Measurements from ENCODE around the gene PNKD.

PNKD gene

DNA sequence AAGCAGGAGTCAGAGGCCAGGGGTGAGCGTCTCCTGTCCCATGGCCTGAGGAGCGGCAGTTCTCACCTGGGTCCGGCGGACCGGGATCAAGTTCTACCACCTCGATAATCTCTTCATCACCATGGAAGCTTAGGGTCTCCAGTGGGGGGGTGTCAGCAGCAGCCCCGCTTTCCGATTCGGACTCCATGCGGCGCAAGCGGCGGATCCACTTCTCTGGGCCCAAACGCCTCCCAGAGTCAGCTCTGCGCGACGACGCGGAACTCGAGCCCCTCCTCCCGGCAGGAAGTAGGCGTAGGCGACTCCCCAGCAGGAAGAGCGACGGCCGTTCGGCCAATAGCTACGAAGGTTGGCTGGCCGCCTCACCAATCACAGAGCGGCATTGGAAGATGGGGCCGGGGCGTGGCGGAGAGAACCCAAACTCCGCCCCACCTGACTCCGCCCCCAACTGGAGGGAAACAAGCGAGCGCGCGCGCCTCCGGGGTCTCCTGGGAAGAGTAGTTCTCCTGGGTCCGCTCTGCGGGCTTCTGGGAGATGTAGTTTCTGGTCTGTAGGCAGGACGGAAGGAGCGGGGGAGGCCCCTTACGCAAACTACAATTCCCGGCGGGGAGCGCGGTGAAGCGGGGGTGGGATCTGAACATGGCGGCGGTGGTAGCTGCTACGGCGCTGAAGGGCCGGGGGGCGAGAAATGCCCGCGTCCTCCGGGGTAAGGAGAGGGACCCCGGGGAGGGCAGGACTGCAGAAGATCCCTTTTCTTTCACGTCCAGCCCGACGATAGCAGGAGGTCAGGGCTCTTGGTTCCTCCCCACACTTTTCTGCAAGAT is at the start of gene PNKD, which contains the start of gene AAMP:
TSS of gene PNKD (plus strand) at position 620 of the 821 bp plus-strand sequence. CDS start at position 637, 17 bp downstream.
TSS of gene AAMP (minus strand) at position 238 of the 821 bp plus-strand sequence. CDS start at position 187, 51 bp downstream.
- peak; percentile 97 for DNase-seq

- no peak for DNase-seq
Measured at GRCh38 chr2:218221000-218221399, 49.3 kb upstream of the PNKD start.

DNA sequence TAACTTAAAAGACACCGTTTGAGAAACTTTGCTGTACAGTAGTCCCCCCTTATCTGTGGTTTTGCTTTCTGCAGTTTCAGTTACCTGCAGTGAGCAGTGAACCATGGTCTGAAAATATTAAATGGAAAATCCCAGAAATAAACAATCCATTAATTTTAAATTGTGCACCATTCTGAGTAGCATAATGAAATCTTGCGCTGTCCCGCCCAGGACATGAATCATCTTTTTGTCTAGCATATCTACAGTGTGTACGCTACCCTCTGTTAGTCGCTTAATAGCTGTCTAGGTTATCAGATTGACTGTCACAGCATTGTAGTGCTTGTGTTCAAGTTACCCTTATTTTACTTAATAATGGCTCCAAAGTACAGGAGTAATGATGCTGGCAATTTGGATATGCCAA is 47.3 kb upstream of the PNKD start:
- DNase-seq: no peak

DNA sequence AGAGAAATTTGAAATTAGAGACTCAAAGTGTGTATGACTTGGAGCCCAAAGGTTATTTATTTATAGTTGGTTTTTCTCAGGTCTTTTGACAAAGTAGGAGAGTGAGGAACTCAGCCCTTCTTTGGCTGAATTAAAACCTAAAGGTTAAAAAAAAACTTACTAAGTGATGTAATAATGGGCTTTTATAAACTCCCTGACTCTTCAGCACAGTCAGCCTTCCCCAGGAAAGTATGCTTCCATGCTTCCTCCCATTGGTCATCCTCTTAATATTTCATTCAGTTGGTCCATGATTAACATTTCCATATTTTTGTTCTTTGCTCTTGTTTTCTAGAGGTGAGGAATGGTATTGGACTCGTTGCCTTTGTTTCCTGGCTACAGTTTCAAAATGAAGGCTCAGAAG is 46.1 kb upstream of the PNKD start:
- DNase-seq: no peak

- no peak for DNase-seq
Measured at GRCh38 chr2:218226903-218227302, 43.4 kb upstream of the PNKD start.

DNA sequence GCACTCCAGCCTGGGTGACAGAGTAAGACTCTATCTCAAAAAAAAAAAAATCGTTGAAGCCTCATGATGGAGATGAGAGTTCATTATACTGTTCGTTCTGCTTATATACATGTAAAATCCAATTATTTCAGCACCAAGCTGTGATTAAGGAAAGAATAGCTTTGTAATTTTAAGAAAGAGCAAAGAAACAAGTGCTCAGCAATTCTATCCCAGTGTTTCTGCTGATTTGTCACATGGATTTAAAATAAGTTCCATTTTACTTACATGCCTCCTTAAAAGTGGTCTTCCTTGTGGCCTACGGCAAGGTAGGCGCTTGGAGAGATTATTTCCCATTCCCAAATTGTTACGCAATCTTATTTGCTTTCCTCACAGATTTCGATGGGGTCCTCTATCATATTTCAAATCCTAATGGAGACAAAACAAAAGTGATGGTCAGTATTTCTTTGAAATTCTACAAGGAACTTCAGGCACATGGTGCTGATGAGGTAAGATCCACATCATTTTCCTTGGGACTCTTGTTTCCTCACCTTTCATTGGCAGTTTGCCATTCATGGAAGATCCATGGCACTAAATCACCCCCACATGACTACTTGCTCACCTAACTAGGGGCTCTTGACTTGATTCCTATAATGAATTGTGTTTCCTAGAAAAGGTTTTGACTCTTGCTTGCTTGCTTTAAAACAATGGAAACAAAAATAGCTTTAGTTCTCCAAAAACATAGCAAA is 41.8 kb upstream of the PNKD start:
- no peak for DNase-seq

DNA sequence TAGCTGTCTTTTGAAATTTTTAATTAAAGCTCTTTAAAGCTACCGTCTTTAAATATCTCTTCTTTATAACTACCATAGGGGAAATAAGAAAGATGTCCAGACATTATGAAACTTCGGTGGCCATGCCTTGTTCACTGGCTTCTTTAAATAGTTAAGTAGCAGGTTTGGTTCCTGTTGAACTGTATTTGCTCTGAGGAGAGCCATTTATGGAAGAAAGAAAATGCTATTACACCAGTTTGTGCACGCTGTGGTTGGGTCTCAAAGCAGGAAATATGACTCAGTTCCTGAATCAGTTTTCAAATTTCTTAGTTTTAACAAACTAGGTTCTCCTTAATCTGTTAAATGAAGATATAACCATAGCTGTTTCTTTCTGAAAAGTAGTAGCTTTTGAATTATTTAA is 41.1 kb upstream of the PNKD start:
- DNase-seq: no peak

DNA sequence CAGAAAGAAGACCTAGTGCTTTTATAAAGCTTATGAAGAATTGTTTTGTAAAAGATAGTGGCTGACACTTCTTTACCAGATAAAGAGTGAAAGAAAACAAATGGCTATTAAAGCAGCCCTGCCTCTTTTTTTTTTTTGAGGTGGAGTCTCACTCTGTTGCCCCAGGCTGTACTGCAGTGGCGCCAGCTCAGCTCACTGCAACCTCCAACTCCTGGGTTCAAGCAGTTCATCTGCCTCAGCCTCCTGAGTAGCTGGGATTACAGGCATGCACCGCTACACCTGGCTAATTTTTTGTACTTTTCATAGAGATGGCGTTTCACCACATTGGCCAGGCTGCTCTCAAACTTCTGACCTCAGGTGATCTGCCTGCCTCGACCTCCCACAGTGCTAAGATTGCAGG is 40.5 kb upstream of the PNKD start:
- DNase-seq: no peak

DNA sequence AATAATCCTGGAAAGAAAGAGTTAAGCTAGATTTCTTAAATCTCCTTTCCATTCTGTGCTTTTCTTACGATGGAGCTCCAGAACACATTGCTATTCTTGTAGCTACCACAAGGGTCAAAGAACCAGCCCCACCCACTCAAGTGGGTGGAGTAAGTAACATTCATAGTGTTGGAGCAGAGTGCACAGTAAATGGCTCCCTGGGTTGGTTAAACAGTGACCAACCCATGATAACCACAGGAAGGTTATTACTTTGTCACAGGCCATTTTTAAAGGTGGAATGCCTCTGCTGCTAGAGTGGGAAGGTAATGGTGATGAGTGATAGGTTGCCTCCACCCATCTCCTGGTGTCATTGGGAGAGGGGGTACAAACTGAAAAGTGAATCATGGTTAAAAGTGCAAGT is 39.4 kb upstream of the PNKD start:
- DNase-seq: no peak

DNA sequence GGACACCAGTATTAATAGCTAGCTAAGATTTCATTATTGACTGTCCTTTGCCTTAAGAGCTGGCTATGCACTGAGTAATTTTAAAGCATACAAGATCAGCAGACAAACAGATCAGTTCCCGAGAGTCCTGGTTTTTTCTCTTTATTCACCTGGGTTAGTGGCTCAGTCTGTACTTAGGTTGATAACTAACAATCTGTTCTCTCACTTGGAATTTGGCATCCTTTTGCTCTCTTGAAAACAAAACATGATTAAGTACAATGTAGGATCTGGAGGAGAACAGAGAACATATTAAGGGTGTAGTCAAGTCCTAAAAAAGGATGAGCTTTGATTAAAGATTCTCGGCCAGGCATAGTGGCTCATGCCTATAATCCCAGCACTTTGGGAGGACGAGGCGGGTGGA is 36.8 kb upstream of the PNKD start:
- no peak for DNase-seq

GRCh38 chr2:218234521-218234920 is 35.8 kb upstream of the PNKD start:
- no peak for DNase-seq

GRCh38 chr2:218235017-218235416 is 35.3 kb upstream of the PNKD start:
- no peak for DNase-seq

DNA sequence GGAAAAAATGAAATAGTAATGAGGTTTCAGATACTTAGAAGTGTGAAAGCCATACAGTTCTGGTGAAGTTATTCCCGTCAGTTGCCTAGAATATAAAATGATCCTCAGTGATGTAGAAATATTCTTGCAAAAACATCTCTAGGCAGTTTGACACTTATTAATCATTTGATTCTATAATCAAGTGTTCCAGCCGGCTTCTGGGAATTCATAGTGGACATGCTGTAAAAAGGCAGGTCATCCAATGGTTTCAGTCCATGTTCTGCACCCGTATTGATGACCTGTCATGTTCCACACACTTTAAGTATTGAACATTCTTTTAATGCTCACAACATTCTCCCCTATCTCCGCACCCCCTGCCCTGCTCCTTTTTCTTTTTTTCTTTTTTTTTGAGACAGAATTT is 33.5 kb upstream of the PNKD start:
- no peak for DNase-seq

DNA sequence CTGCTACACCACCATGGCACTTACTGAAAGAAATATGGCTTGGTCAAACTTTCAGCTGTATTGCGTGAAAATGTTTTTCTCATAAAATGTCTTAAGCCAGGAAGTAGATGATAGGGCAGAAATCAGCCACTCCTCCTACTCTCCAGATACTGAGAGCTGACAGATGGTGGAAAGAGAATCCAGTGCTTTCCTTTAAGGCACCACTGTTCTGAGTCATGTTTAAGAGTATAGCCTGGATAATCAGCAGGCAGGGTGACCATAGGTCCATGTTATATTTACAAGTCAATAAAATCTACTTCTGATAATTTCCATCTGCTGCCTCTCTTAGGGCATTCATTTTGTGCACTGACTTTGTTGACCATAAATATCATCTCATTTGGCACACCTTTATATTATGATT is 31.4 kb upstream of the PNKD start:
- DNase-seq: no peak

DNA sequence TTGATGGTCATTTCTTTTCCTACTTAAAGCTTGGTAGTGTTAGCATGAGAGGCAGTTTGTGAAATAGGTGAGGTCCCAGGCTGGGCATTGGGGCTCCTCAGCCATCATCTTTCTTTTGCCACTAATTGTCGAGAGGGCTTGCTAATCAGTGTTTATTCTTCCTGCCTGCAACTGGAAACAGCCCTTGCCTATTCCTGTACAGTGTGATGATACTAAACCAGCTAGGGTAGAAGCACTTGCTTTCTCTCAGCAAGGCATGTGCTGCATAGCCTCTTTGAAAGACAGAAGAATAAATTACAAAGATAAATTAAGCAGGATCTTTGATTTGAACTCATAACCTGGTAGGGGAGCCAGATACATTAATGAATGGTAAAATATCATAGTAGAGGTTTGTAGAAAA is 26.1 kb upstream of the PNKD start:
- no peak for DNase-seq

- DNase-seq: no peak
Measured at GRCh38 chr2:218244665-218245064, 25.7 kb upstream of the PNKD start.

- DNase-seq: no peak
Measured at GRCh38 chr2:218245214-218245613, 25.1 kb upstream of the PNKD start.

GRCh38 chr2:218249691-218250090 is 20.6 kb upstream of the PNKD start:
- DNase-seq: no peak

GRCh38 chr2:218252509-218253231 is 17.6 kb upstream of the PNKD start:
- DNase-seq: no peak

DNA sequence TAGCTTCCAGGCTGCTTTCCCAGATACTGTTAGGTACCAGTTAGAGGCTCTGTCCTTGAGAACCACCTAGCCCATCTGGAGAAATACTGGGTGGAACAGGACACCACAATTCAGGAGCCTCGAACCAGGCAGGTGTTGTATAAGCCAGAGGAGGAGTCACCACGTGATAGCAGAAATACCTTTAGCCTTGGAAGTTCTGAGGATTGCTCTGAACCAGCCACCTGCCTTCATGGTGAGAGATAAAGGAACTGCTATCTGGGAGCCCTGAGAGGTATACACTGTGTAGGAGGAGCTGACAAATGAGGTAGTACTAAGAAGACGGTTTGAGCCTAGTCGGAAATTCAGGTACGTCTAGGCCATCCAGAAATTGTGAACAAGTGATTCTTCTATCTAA is 17.1 kb upstream of the PNKD start:
- DNase-seq: no peak

DNA sequence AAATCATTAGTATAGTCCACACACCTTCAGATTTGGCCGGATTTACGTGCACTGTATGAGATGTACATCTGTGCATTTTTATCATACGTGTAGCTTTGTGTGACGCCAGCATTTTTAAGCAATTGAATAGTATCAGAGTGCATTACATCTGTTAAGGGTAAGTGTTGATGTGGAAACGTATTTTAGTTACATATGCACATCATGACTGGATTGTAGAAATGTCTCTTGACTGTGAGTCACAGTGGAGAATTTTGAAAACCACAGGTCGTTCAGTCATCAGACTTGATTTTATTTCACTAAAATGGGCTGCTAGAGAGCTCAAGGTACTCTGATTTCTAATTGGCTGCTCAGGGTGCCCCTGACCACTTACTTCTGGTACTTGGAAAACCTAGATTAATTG is 14.9 kb upstream of the PNKD start:
- no peak for DNase-seq

GRCh38 chr2:218256612-218257350 is 13.5 kb upstream of the PNKD start:
- DNase-seq: no peak

DNA sequence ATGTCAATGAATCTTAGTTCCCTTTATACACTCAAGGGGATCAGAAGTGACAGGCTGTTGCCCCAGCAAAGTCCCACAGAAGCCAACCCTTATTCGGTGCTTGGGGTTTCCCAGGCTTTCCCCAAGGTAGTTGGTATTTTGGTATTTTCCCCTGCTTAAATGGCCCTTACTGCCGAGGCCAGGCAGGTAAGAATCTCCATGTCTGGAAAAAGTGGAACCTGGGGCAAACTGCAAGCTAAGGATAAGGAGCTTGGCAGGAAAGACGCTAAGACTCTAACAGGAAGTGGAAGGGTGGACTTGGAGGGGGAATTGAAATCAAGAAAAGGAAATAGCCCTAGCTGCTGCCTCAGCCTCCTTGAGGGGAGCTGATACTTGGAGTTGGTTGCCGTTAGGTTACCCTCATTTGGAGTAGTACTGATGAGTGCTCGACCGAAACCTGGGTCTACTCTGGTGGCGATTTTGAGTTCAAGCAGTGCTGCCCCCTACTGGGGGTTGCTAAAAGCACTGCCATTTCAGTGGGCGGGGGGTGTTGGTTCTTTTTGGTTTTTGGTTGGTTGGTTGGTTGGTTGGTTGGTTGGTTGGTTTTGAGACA is 12.8 kb upstream of the PNKD start:
- no peak for DNase-seq
